Natural killer cell (primary cell): Measurements from ENCODE around the gene THAP9. TPM values are rescaled to one million over a fixed set of nuclear protein-coding genes. Genes with fewer than 3 reads are reported as not detected.

Experiments
- ATAC-seq, 3 donors: fragments of 150-1000 bp in 2 of 3; fragments of 200-7000 bp in 1 of 3; cut with Tn5 transposase; 1 replicate in 1 of 3; 2 replicates in 2 of 3; pipeline ENCODE4 v1.10.0; 2021; ENCODE audit warnings: mild to moderate bottlenecking in 2 of 3, moderate library complexity in 2 of 3
- DNase-seq, 2 donors: peaks; one replicate each; pipeline versions ENCODE4 v3.0.0 to v3.0.0-alpha.2; 2013 to 2021; ENCODE audit warnings: mixed read lengths in 1 of 2
- H3K27ac ChIP-seq: one replicate; pipeline ENCODE4 v1.5.1; 2013; ENCODE audit warnings: mild to moderate bottlenecking, low read length
- H3K27me3 ChIP-seq: one replicate; pipeline ENCODE4 v1.6.1; 2013; ENCODE audit warnings: low read length; ENCODE audit not compliant: control insufficient read depth, insufficient read depth
- H3K36me3 ChIP-seq: one replicate; pipeline ENCODE4 v1.6.1; 2013; ENCODE audit warnings: low read length; ENCODE audit not compliant: control insufficient read depth, insufficient read depth
- H3K4me1 ChIP-seq: one replicate; pipeline ENCODE4 v1.6.1; 2013; ENCODE audit warnings: low read length; ENCODE audit not compliant: control insufficient read depth, insufficient read depth
- H3K4me3 ChIP-seq: one replicate; pipeline ENCODE4 v1.5.1; 2013; ENCODE audit warnings: low read length
- H3K9me3 ChIP-seq: one replicate; pipeline ENCODE4 v1.6.1; 2013; ENCODE audit warnings: low read length; ENCODE audit not compliant: control insufficient read depth, insufficient read depth
- H3K27ac Mint-ChIP-seq, 2 donors: one replicate each; pipeline ENCODE4 v1.8.0; 2022; ENCODE audit warnings: mild to moderate bottlenecking in 2 of 2, mixed read lengths in 2 of 2, moderate library complexity in 1 of 2
- H3K27me3 Mint-ChIP-seq, 2 donors: one replicate each; pipeline ENCODE4 v1.8.0; 2022; ENCODE audit warnings: low read depth in 2 of 2, mixed read lengths in 2 of 2
- H3K36me3 Mint-ChIP-seq: one replicate; pipeline ENCODE4 v1.8.0; 2022; ENCODE audit warnings: mixed read lengths
- H3K4me1 Mint-ChIP-seq, 2 donors: one replicate each; pipeline ENCODE4 v1.8.0; 2022; ENCODE audit warnings: mixed read lengths in 2 of 2
- H3K4me3 Mint-ChIP-seq: one replicate; pipeline ENCODE4 v1.8.0; 2022; ENCODE audit warnings: mild to moderate bottlenecking, moderate library complexity, mixed read lengths
- H3K9me3 Mint-ChIP-seq, 2 donors: one replicate each; pipeline ENCODE4 v1.8.0; 2022; ENCODE audit warnings: mixed read lengths in 2 of 2
- WGBS: methylation state at CpG from one replicate; pipeline ENCODE4 v1.1.7; 2013; ENCODE audit warnings: missing lambda C conversion rate; ENCODE audit not compliant: insufficient coverage; 5-methylcytosine and 5-hydroxymethylcytosine counted together
- intact Hi-C: fragments of 100-400 bp; cut with micrococcal nuclease; formaldehyde crosslinking; loops from one replicate; pipeline ENCODE4 v1.14.2; 2022
- total RNA-seq, 4 donors: library from RNA; stranded (reverse); fragments of 120-200 nt in 1 of 4; gene quantifications; one replicate each; pipeline versions ENCODE4 v1.2.3 to v1.2.4, GENCODE V29; 2013 to 2022
- TF ChIP-seq, protein P1 (sequence below): fragments of 200-600 bp; IDR thresholded peaks from one replicate; pipeline ENCODE4 v1.8.0; 2022; ENCODE audit warnings: antibody characterized with exemption

THAP9 gene
- total RNA-seq, 3 donors from 2014 or later (not counting 1 experiment from before 2014, with no cell fraction given) = 1.6 to 2.6 (median 2.1) TPM

GRCh38 chr4:82903737-82904136, 3.2 kb downstream of the THAP9 start:
- Mint-ChIP-seq H3K36me3 (no peaks in the 10 kb centered on the region), H3K27ac (no peak overlapping the region), H3K4me1 (peaks cover 6% of the 10 kb centered on the region in 2 donors), H3K27me3 (no peaks in the 10 kb centered on the region), H3K4me3 (no peak overlapping the region), H3K9me3 (no peaks in the 10 kb centered on the region)
- no peaks in the 10 kb centered on the region for H3K4me1 ChIP-seq
- H3K27me3 ChIP-seq = no peaks in the 10 kb centered on the region
- no peaks in the 10 kb centered on the region for H3K36me3 ChIP-seq
- H3K9me3 ChIP-seq = no peaks in the 10 kb centered on the region
- TF ChIP-seq, protein P1, sequence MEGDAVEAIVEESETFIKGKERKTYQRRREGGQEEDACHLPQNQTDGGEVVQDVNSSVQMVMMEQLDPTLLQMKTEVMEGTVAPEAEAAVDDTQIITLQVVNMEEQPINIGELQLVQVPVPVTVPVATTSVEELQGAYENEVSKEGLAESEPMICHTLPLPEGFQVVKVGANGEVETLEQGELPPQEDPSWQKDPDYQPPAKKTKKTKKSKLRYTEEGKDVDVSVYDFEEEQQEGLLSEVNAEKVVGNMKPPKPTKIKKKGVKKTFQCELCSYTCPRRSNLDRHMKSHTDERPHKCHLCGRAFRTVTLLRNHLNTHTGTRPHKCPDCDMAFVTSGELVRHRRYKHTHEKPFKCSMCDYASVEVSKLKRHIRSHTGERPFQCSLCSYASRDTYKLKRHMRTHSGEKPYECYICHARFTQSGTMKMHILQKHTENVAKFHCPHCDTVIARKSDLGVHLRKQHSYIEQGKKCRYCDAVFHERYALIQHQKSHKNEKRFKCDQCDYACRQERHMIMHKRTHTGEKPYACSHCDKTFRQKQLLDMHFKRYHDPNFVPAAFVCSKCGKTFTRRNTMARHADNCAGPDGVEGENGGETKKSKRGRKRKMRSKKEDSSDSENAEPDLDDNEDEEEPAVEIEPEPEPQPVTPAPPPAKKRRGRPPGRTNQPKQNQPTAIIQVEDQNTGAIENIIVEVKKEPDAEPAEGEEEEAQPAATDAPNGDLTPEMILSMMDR = no peak
- no peak overlapping the region for H3K27ac ChIP-seq
- no peak for ATAC-seq
- peak in 1 of 2 donors; percentile 30 for DNase-seq
- 79% methylated on average over 4 of the region's 5 CpGs for whole genome bisulfite sequencing
- H3K4me3 ChIP-seq = no peak overlapping the region
- intact Hi-C loops = loop anchor here (2.0 to 10.0 kb wide), 4 partner anchors 13 to 1409 kb away; partner anchors contain the start of gene SEC31A

GRCh38 chr4:82905205-82905604, 4.7 kb downstream of the THAP9 start:
- H3K4me3 ChIP-seq = no peak overlapping the region

DNA sequence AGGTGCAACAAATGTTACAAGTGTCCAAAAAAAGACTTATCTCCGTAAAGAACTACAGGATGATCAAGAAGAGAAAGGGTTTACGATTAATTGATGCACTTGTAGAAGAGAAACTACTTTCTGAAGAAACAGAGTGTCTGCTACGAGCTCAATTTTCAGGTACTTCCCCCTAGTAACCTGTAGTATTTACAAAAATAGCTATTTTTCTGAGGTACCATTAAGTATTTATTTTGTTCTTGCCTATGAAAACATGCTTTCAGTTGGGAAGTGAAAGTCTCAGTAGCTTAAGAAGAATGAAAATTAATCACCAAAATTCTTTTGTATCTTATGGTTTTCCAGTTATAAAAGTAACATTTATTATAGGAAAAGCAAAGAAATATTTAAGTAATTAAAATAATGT, 5.9 kb downstream of the THAP9 start:
- TF ChIP-seq, protein P1 = no peak
- Histone ChIP-seq H3K27me3 (no peaks in the 10 kb centered on the region), H3K9me3 (no peaks in the 10 kb centered on the region), H3K27ac (no peak overlapping the region), H3K4me3 (no peak overlapping the region), H3K36me3 (peaks cover 2% of the 10 kb centered on the region), H3K4me1 (no peaks in the 10 kb centered on the region)
- H3K27me3 Mint-ChIP-seq = no peaks in the 10 kb centered on the region
- WGBS = 95% methylated on average over 3 of the region's 3 CpGs
- DNase-seq (no peak), ATAC-seq (no peak)
- H3K9me3 Mint-ChIP-seq = no peaks in the 10 kb centered on the region
- peaks cover 6% of the 10 kb centered on the region in 2 donors for H3K4me1 Mint-ChIP-seq
- H3K27ac Mint-ChIP-seq = no peak overlapping the region
- intact Hi-C loops = loop anchor here (10.0 kb wide), 1 partner anchor 1412 kb away; no protein-coding TSS in a partner anchor
- no peaks in the 10 kb centered on the region for H3K36me3 Mint-ChIP-seq
- no peak overlapping the region for H3K4me3 Mint-ChIP-seq

More at GRCh38 chr4:82905205-82905604, 4.7 kb downstream of the THAP9 start:
- Mint-ChIP-seq H3K27me3 (no peaks in the 10 kb centered on the region), H3K27ac (peak overlapping the region; percentile 47 to 81), H3K36me3 (no peaks in the 10 kb centered on the region), H3K4me3 (peak overlapping the region; percentile 3), H3K9me3 (no peaks in the 10 kb centered on the region), H3K4me1 (peaks cover 6% of the 10 kb centered on the region in 2 donors)
- no peaks in the 10 kb centered on the region for H3K4me1 ChIP-seq
- H3K27me3 ChIP-seq = no peaks in the 10 kb centered on the region
- no peaks in the 10 kb centered on the region for H3K36me3 ChIP-seq
- intact Hi-C loops = loop anchor here (2.0 to 10.0 kb wide), 2 partner anchors 14 to 1410 kb away; partner anchors contain the start of gene SEC31A
- WGBS = 0% methylated on average over 1 of the region's 2 CpGs
- no peaks in the 10 kb centered on the region for H3K9me3 ChIP-seq
- peak in 1 of 2 donors; percentile 52 for DNase-seq
- H3K27ac ChIP-seq = no peak overlapping the region
- TF ChIP-seq, protein P1 = no peak
- ATAC-seq = peak in 1 of 3 donors; percentile 4

DNA sequence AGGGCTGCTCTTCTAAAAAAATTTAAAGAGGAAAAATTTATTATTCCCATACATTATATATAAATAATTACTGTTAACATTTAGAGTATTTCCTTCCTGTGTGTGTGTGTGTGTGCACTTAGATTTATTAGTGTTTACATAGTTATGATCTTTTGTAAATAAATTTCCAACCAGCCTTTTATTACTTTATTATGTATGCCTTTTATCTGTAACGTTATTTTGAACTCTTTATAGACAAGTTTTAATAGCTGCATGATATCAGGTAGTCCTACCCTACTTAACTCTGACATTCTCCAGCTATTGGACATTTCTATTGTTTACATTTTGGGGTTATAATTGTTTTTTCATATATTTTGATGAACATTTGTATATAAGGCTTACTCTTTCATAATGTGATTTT, 8.8 kb downstream of the THAP9 start:
- TF ChIP-seq, protein P1 = no peak
- H3K27ac ChIP-seq = no peak overlapping the region
- no peaks in the 10 kb centered on the region for H3K4me1 ChIP-seq
- Mint-ChIP-seq H3K4me3 (no peak overlapping the region), H3K27me3 (no peaks in the 10 kb centered on the region), H3K27ac (no peak overlapping the region), H3K36me3 (no peaks in the 10 kb centered on the region), H3K4me1 (peaks cover 6% of the 10 kb centered on the region in 2 donors), H3K9me3 (no peaks in the 10 kb centered on the region)
- DNase-seq (no peak), ATAC-seq (no peak)
- WGBS = no CpG with 5 or more reads among the region's 1 CpG
- intact Hi-C loops = loop anchor here (10.0 kb wide), 1 partner anchor 1415 kb away; no protein-coding TSS in a partner anchor
- H3K27me3 ChIP-seq = no peaks in the 10 kb centered on the region
- no peak overlapping the region for H3K4me3 ChIP-seq
- H3K9me3 ChIP-seq = no peaks in the 10 kb centered on the region
- H3K36me3 ChIP-seq = peaks cover 2% of the 10 kb centered on the region
